ENCODE results near the gene NFRKB.

DNA sequence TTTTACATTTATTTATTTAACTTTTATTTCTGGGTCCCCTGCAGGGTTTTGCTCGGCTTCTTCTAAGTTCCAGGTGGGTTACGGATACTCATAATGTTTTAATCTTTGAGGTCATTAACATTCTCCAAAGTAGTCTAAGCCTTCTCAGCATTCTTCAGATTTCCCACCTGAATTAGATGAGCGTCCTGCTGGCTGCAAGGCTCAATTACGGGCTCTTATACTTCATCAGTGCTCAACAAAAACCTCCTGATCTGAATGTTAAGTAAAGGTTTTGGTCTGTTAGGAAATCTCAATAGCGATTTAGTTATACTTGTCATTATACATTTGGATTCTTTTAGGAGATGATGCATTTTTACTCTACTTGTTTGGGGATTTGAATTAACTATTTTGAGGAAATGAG, 27.3 kb upstream of the NFRKB start:
- TF ChIP-seq CHD2 (IDR thresholded peaks at IDR 0.05; ENCODE audit: low read length), result no peak
- TF ChIP-seq, protein P1, sequence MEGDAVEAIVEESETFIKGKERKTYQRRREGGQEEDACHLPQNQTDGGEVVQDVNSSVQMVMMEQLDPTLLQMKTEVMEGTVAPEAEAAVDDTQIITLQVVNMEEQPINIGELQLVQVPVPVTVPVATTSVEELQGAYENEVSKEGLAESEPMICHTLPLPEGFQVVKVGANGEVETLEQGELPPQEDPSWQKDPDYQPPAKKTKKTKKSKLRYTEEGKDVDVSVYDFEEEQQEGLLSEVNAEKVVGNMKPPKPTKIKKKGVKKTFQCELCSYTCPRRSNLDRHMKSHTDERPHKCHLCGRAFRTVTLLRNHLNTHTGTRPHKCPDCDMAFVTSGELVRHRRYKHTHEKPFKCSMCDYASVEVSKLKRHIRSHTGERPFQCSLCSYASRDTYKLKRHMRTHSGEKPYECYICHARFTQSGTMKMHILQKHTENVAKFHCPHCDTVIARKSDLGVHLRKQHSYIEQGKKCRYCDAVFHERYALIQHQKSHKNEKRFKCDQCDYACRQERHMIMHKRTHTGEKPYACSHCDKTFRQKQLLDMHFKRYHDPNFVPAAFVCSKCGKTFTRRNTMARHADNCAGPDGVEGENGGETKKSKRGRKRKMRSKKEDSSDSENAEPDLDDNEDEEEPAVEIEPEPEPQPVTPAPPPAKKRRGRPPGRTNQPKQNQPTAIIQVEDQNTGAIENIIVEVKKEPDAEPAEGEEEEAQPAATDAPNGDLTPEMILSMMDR (IDR thresholded peaks at IDR 0.05; ENCODE audit: control extremely low read depth in 1 of 3, insufficient read depth in 1 of 3, low read depth in 1 of 3, low read length in 3 of 3), result no peak
